Neutrophil (primary cell): Measurements from ENCODE around the gene GABRQ.
"Not testable (repeated sequence)": the region's sequence is repeated elsewhere in the genome, so short reads cannot be mapped to it uniquely, and the experiment has no call there.

Source experiments
- H3K27ac ChIP-seq: fragments of 200-600 bp; sonication (generic); 2 replicates; pipeline ENCODE4 v1.5.1; 2016; ENCODE audit warnings: mild to moderate bottlenecking, moderate library complexity
- H3K27me3 ChIP-seq: fragments of 200-600 bp; sonication (generic); 2 replicates; pipeline ENCODE4 v1.6.0; 2016; ENCODE audit warnings: mild to moderate bottlenecking
- H3K36me3 ChIP-seq: fragments of 200-600 bp; sonication (generic); 2 replicates; pipeline ENCODE4 v1.5.1; 2017
- H3K4me1 ChIP-seq, 2 experiments: fragments of 200-600 bp in 1 of 2; sonication (generic) in 1 of 2; 1 replicate in 1 of 2; 2 replicates in 1 of 2; pipeline versions ENCODE4 v1.5.1 to v1.6.1; 2013 to 2016; ENCODE audit warnings: low read depth in 1 of 2, low read length in 1 of 2, mild to moderate bottlenecking in 1 of 2, moderate library complexity in 1 of 2; ENCODE audit not compliant: control insufficient read depth in 1 of 2, insufficient read depth in 1 of 2
- H3K4me3 ChIP-seq, 2 experiments: fragments of 200-600 bp in 1 of 2; sonication (generic) in 1 of 2; 1 replicate in 1 of 2; 2 replicates in 1 of 2; pipeline ENCODE4 v1.5.1; 2013 to 2016; ENCODE audit warnings: low read depth in 1 of 2, low read length in 1 of 2, mild to moderate bottlenecking in 1 of 2, moderate library complexity in 1 of 2
- H3K9me3 ChIP-seq: fragments of 200-600 bp; sonication (generic); 2 replicates; pipeline ENCODE4 v1.5.1; 2016
- CTCF ChIP-seq: fragments of 200-600 bp; sonication (generic); IDR thresholded peaks from 2 replicates; pipeline ENCODE4 v1.5.1; 2016; ENCODE audit warnings: antibody characterized with exemption

GABRQ gene

GRCh38 chrX:152663086-152663485, 25.4 kb downstream of the GABRQ start:
- H3K27ac ChIP-seq, result no peak overlapping the region
- no peaks in the 10 kb centered on the region for H3K36me3 ChIP-seq
- H3K4me3 ChIP-seq, result no peak overlapping the region
- H3K4me1 ChIP-seq, result no peaks in the 10 kb centered on the region
- H3K27me3 ChIP-seq, result no peaks in the 10 kb centered on the region
- H3K9me3 ChIP-seq, result no peaks in the 10 kb centered on the region
- TF ChIP-seq CTCF, result no peak

- no peaks in the 10 kb centered on the region for H3K36me3 ChIP-seq
- no peaks in the 10 kb centered on the region for H3K27me3 ChIP-seq
- no peaks in the 10 kb centered on the region for H3K4me1 ChIP-seq
- no peak overlapping the region for H3K27ac ChIP-seq
- H3K9me3 ChIP-seq, result no peaks in the 10 kb centered on the region
- H3K4me3 ChIP-seq, result no peak overlapping the region
- TF ChIP-seq CTCF, result no peak
These were observed 36.4 kb downstream of the GABRQ start for GRCh38 chrX:152674135-152674534.

- H3K9me3 ChIP-seq, H3K36me3 ChIP-seq, H3K4me3 ChIP-seq, H3K27ac ChIP-seq, H3K27me3 ChIP-seq, H3K4me1 ChIP-seq: not testable (repeated sequence)
These were observed 37.0 kb downstream of the GABRQ start for GRCh38 chrX:152674652-152675051.

- not testable (repeated sequence) for H3K27me3 ChIP-seq
These were observed 43.3 kb downstream of the GABRQ start for GRCh38 chrX:152681012-152681411.

GRCh38 chrX:152697952-152698931, 60.5 kb downstream of the GABRQ start, which contains the start of gene MAGEA3:
Gene MAGEA3, plus strand, starts transcription at chrX:152698794. Its CDS starts 2,039 bp downstream, at chrX:152700833.
- not testable (repeated sequence) for H3K4me1 ChIP-seq

More at GRCh38 chrX:152681012-152681411, 43.3 kb downstream of the GABRQ start:
- H3K4me3 ChIP-seq, H3K27ac ChIP-seq, H3K4me1 ChIP-seq, H3K36me3 ChIP-seq, H3K9me3 ChIP-seq: not testable (repeated sequence)

GRCh38 chrX:152700390-152700789, 62.7 kb downstream of the GABRQ start:
- not testable (repeated sequence) for H3K36me3 ChIP-seq, H3K27me3 ChIP-seq, H3K9me3 ChIP-seq, H3K4me3 ChIP-seq, H3K4me1 ChIP-seq, H3K27ac ChIP-seq

More at GRCh38 chrX:152697952-152698931, 60.5 kb downstream of the GABRQ start, which contains the start of gene MAGEA3:
- H3K36me3 ChIP-seq, H3K4me3 ChIP-seq, H3K9me3 ChIP-seq, H3K27me3 ChIP-seq, H3K27ac ChIP-seq: not testable (repeated sequence)

- not testable (repeated sequence) for H3K27me3 ChIP-seq, H3K4me1 ChIP-seq, H3K9me3 ChIP-seq, H3K36me3 ChIP-seq, H3K27ac ChIP-seq, H3K4me3 ChIP-seq
These were observed 68.8 kb downstream of the GABRQ start for GRCh38 chrX:152706500-152706899.
